Measurements from ENCODE around the gene ARHGEF37. TPM values are rescaled to one million over a fixed set of nuclear protein-coding genes. Genes with fewer than 3 reads are reported as not detected.

ARHGEF37 gene
- total RNA-seq, 2 experiments from 2014 or later, result 0.15 to 0.23 TPM

DNA sequence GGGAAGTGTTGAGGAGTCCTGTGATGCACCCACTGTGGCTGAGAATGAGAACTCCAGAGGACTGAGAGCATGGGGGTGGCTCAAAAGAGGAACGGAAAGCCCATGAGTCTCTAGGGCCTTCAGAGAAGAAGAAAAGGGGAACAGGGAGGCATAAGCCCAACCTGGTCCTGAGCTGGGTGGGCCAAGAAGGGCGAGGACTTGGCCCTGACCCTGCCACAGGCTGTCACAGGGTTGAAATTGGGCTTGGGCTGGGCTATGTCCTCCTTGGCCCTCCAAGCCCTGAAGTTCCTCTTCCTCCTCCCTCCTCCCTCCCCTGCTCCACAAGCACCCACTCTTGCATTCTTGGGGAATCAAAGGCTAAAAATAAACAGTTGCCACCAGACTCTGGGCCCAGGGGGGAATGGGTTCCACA, 99.5 kb downstream of the ARHGEF37 start:
- CTCF ChIA-PET, result no interaction called here
- POLR2A ChIA-PET, result no interaction called here

GRCh38 chr5:149681252-149681651, 100.0 kb downstream of the ARHGEF37 start:
- ChIA-PET POLR2A (no interaction called here), CTCF (no interaction called here)

DNA sequence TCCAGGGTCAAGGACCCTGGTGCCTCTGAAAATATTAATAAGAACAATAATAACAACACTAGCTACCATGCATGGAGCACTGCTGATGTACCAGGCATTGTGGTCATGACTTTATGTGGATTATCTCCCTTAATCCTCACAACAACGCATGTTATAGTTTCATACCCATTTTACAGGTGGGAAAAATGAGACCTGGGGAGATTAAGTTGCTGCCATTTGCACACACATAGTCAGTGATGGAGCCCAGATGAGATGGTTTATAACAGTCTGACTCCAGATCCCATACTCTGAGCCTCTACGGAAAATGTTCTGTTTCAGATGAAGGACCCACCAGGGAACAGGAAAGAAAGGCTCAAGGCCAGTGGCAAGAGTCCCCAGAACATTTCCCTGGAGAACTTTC, 100.6 kb downstream of the ARHGEF37 start:
- ChIA-PET POLR2A (no interaction called here), CTCF (no interaction called here)

GRCh38 chr5:149682532-149683075, 101.3 kb downstream of the ARHGEF37 start:
- ChIA-PET CTCF (no interaction called here), POLR2A (no interaction called here)

DNA sequence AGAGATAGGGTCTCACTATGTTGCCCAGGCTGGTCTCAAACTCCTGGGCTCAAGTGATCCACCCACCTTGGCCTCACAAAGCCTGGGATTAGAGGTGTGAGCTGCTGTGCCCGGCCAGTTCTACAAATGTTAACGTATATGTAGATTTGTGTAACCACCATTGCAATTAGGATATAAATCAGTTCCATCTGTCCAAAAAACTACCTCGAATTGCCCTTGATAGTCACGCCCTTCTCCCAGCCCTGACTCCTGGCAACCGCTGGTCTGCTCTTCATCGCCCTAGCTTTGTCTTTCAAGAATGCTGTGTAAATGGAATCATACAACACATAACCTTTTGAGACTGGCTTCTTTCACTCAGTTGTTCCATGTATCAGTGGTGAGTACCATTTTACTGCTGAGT, 102.7 kb downstream of the ARHGEF37 start:
- ChIA-PET POLR2A (no interaction called here), CTCF (interaction anchor here (0.6 kb wide), 1 partner anchor 186 kb away, joined by 3 read pairs; no protein-coding TSS in a partner anchor)

DNA sequence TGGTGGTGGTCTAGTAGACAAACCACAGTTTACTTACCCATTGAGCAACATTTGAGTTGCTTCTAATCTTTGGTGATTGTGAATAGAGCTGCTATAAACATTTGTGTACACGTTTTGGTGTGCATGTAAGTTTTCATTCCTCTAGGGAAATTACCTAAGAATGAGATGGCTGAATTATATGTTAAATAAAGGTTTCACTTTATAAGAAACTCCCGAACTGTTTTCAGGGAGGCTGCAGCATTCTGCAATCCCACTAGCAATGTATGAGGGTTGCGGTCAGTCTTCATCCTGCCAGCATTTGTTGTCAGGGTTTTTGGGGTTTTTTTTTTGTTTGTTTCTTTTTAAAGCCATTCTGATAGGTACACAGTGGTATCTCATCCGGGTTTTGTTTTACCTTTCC, 103.1 kb downstream of the ARHGEF37 start:
- ChIA-PET CTCF (no interaction called here), POLR2A (no interaction called here)

Other genes with a start within 250 kb of the ARHGEF37 start
- gene GRPEL2, start 236.0 kb upstream of the ARHGEF37 start, total RNA-seq, result 10 to 100 TPM; 35.7 to 36.7 TPM
- 10 to 100 TPM; 21.7 to 22.3 TPM for gene PCYOX1L, start 223.5 kb upstream of the ARHGEF37 start, total RNA-seq
- gene IL17B, start 202.2 kb upstream of the ARHGEF37 start, total RNA-seq, result not detected
- 100 to 1,000 TPM; 164 to 174 TPM for gene CSNK1A1, start 30.1 kb upstream of the ARHGEF37 start, total RNA-seq
- 1 to 10 TPM; 8.6 to 8.8 TPM for gene PPARGC1B, start 148.8 kb downstream of the ARHGEF37 start, total RNA-seq